Measurements from ENCODE around the gene JDP2.
A peak's percentile ranks its signal among the peaks of the same experiment; 100 is the strongest.

JDP2 gene

GRCh38 chr14:75430526-75430925 lies 2.7 kb downstream of the JDP2 start:
- H3K27ac Mint-ChIP-seq = peak overlapping the region; percentile 77 to 97 (median 88)
- peaks cover 15% of the 10 kb centered on the region for H3K36me3 Mint-ChIP-seq (ENCODE audit: low read depth)
- no peaks in the 10 kb centered on the region for H3K9me3 Mint-ChIP-seq
- peaks cover 73% of the 10 kb centered on the region for H3K4me1 Mint-ChIP-seq
- peak overlapping the region; percentile 83 to 90 (median 88) for H3K4me3 Mint-ChIP-seq
- peaks cover 13% of the 10 kb centered on the region for H3K27me3 Mint-ChIP-seq (ENCODE audit: low read depth)
- no peak for TF ChIP-seq CTCF (IDR thresholded peaks at IDR 0.05; ENCODE audit: unreplicated experiment in 3 of 3)

GRCh38 chr14:75430976-75431375 lies 3.2 kb downstream of the JDP2 start:
- no peaks in the 10 kb centered on the region for H3K9me3 Mint-ChIP-seq
- H3K4me1 Mint-ChIP-seq = peaks cover 73% of the 10 kb centered on the region
- peaks cover 13% of the 10 kb centered on the region for H3K27me3 Mint-ChIP-seq (ENCODE audit: low read depth)
- no peak for TF ChIP-seq CTCF (IDR thresholded peaks at IDR 0.05; ENCODE audit: unreplicated experiment in 3 of 3)
- peak overlapping the region; percentile 83 to 90 (median 88) for H3K4me3 Mint-ChIP-seq
- H3K27ac Mint-ChIP-seq = peak overlapping the region; percentile 77 to 97 (median 88)
- peaks cover 18% of the 10 kb centered on the region for H3K36me3 Mint-ChIP-seq (ENCODE audit: low read depth)

- Mint-ChIP-seq H3K27ac (peak overlapping the region in 2 of 3 experiments; percentile 62 to 97), H3K4me1 (peaks cover 73% of the 10 kb centered on the region), H3K9me3 (no peaks in the 10 kb centered on the region), H3K27me3 (ENCODE audit: low read depth) (peaks cover 10% of the 10 kb centered on the region), H3K36me3 (ENCODE audit: low read depth) (peaks cover 18% of the 10 kb centered on the region), H3K4me3 (peak overlapping the region in 1 of 3 experiments; percentile 62)
- TF ChIP-seq CTCF (IDR thresholded peaks at IDR 0.05; ENCODE audit: unreplicated experiment in 3 of 3) = no peak
These were observed 4.0 kb downstream of the JDP2 start for GRCh38 chr14:75431827-75432226.

- no peak for TF ChIP-seq CTCF (IDR thresholded peaks at IDR 0.05; ENCODE audit: unreplicated experiment in 3 of 3)
- H3K4me3 Mint-ChIP-seq = peak overlapping the region in 1 of 3 experiments; percentile 62
- peaks cover 69% of the 10 kb centered on the region for H3K4me1 Mint-ChIP-seq
- H3K36me3 Mint-ChIP-seq (ENCODE audit: low read depth) = peaks cover 18% of the 10 kb centered on the region
- H3K27me3 Mint-ChIP-seq (ENCODE audit: low read depth) = peaks cover 10% of the 10 kb centered on the region
- H3K9me3 Mint-ChIP-seq = no peaks in the 10 kb centered on the region
- H3K27ac Mint-ChIP-seq = peak overlapping the region in 2 of 3 experiments; percentile 8 to 62
These were observed 4.6 kb downstream of the JDP2 start for GRCh38 chr14:75432411-75432810.

- Mint-ChIP-seq H3K9me3 (no peaks in the 10 kb centered on the region), H3K27me3 (ENCODE audit: low read depth) (peaks cover 8% of the 10 kb centered on the region), H3K4me1 (peaks cover 76% of the 10 kb centered on the region), H3K36me3 (ENCODE audit: low read depth) (peaks cover 18% of the 10 kb centered on the region), H3K4me3 (peak overlapping the region in 1 of 3 experiments; percentile 18), H3K27ac (peak overlapping the region; percentile 54 to 85 (median 73))
- no peak for TF ChIP-seq CTCF (IDR thresholded peaks at IDR 0.05; ENCODE audit: unreplicated experiment in 3 of 3)
These were observed 5.8 kb downstream of the JDP2 start for GRCh38 chr14:75433631-75434071.
